ENCODE measurements around the gene TEX22.
"Not testable (repeated sequence)": the region's sequence is repeated elsewhere in the genome, so short reads cannot be mapped to it uniquely, and the experiment has no call there.

Gene TEX22, protein sequence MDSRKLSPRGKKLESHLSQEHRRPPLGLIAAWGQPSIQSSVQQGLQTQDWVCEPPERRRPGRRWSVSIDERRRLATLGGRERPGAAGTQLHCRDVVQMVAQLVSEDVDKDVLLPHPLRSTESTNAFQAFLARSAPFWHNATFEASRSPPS

DNA sequence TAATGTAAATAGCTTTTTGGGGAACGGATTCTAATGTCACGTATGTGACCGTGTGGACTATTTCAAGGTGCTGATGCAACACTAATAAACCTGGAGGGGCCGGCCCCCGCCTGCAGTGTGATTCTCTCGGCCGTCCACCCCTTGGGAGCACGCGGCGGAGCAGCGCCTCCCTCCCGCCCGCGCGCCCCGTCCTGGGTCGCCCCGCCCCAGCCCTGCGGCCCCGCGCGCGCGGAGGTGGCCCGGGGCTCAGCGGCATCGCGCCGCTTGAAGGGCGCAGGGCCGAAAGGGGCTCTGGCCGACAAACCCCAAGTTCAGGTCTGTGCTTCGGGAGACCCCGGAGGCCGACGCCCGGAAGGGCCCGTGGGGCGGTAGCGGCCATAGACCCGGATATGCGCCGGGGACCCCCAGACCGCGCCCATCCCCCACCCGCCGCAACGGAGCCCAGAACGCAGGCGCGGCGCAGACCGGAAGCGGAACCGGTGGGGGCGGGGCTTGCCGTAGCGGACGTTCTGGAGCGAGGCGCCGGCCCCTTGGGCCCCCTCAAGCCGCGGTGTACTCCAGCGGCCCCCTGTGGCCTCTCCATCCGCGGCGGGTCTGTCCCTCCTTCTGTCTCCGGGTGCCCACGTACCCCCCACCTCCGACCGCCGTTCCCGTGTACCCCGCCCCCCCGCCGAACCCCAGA is at the start of gene TEX22:
Gene TEX22, plus strand, starts transcription at position 495 of the 682 bp plus-strand sequence. CDS start 803 bp downstream, outside the sequence.
- DNase-seq, result peak; percentile 89

DNA sequence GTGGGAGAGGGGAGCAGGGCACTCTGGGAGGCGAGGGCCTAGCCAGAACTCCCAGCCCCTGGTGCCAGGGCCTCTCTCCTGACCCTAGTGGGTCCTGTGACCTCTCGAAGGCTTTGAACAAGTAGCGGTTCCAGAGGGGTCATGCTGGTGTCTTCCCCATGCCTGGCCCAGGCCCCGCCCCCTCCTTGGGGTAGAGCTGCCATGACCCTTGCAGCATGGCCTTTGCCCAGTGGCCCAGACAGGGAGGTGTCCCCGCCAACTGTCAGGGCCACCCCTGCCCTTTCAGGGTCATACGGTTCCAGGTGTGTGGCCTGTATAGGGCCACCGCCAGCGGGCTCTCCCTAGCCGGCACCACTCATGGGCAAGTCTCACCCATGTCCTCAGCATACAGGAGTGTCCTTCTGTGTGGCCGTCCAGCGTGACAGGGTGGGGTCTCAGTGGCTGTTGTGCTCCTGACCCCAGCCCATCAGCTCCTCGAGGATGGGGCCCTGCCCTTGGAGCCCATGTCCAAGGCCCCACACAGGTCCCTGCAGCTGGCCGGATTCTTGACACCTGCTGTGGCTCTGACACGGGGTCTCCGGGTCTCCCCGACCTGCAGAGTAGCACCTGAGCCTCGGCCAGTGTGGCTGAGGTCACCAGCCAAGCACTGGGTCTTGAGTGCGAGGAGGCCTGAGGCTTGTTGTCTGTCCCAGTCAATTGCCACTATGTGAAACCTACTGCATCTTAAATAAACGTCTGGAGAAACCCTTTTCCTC is 49.2 kb upstream of the TEX22 start:
- DNase-seq, result no peak

DNA sequence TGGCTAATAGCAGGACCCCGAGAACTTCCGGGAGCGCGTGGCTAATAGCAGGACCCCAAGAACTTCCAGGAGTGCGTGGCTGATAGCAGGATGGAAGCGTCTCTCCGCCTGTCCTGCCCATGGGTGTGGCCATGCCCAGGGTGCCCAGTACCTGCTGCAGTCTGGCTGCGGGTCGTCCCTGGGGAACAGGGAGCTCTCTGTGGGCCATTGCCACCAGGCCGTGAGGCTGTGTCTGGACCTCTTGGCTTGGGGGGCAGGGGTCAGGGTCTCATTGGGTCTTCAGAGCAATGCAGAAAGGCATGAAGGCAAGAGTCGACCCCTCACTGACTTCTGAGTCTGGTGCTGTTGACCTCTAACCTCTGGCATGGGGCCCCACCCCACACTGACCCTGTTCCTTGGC is 48.3 kb upstream of the TEX22 start:
- DNase-seq, result no peak

DNA sequence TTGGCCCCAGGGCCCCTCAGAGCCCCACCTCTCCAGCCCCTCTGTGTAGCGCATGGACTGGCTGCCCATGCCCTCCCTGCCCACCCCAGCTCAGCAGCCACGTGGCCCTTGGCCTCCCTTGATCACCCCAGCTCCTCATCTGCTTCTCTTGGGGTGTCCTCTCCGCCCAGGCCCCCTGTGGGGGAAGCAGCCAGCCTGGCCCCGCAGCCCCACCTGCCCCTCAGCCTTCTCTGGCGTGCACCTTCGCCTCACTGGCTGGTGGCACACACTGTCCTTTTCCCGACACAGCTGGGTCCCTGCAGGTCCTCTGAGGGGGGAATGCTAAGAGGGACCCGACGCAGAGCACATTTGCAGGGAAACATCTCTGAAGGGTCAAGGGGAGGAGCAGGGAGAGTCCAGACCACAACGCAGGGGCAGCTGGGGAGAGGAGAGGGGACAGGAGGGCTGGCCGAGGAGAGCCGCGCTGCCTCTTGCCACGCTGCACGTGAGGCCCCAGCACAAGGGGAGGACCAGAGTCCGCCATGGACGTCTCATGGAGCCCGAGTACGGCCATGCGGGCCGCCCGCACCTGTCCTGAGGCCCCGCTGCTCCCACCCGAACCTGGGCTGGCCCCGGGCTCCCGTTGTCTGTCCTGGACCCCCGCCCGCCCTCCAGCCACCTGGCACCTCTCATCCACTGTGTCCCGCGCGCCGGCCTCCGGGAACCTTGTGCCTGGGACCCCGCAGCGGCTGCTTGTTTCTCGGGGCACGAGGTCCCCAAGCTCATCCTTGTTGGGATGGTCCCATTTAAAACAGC is 47.7 kb upstream of the TEX22 start:
- DNase-seq, result no peak

DNA sequence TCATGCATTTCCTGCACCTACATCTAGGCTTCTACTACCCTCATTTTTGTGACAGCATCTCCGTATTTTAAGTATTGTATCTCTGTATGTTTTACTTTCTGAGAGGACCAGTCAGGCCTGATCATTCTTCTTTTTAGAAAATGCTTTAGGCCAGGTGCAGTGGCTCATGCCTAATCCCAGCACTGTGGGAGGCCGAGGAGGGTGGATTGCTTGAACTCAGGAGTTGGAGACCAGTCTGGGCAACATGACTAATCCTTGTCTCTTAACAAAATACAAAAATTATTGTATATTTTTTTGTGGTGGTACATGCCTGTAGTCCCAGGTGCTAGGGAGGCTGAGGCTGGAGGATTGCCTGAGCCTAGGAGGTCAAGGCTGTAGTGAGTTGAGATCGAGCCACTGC is 46.9 kb upstream of the TEX22 start:
- no peak for DNase-seq

DNA sequence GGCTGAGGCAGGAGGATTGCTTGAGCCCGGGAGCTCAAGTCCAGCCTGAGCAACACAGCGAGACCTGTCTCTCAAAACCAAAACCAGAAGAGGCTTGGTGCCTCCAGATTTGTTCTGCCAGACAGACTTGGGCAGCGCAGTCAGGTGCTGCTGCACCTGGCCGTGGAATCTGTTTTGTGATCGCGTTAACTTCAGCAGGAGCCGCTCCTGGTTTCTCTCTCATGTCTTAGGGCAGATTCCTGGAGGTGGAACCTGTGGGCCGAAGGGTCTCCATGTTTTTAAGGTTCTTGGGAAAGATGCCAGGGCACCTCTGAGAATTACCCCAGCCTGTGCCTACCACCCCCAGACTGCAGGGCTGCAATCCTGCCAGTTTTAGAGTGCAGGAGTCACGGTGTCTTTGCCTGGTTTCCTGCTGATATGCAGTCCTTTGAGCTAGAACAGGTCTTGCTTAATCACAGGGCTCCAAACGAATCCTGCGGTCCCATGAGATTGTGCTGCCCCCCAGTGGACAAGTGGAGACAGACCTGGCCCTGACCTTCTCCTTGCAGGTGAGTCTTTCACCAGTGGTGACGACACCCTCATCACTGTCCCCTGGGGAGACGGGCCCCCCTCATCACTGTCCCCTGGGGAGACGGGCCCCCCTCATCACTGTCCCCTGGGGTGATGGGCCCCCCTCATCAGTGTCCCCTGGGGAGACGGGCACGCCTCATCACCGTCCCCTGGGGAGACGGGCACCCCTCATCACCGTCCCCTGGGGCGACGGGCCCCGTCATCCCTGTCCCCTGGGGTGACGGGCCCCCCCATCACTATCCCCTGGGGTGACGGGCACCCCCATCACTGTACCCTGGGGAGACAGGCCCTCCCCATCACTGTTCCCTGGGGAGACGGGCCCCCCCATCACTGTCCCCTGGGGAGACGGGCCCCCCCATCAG is 46.2 kb upstream of the TEX22 start:
- DNase-seq, result peak; percentile 89

DNA sequence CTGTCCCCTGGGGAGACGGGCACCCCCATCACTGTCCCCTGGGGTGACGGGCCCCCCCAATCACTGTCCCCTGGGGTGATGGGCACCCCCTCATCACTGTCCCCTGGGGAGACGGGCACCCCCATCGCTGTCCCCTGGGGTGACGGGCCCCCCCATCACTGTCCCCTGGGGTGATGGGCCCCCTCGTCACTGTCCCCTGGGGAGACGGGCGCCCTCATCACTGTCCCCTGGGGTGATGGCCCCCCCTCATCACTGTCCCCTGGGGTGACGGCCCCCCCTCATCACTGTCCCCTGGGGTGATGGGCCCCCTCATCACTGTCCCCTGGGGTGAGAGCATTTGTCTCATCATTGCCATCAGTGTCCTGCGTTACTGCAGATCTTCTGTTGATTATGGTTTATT is 45.2 kb upstream of the TEX22 start:
- no peak for DNase-seq

DNA sequence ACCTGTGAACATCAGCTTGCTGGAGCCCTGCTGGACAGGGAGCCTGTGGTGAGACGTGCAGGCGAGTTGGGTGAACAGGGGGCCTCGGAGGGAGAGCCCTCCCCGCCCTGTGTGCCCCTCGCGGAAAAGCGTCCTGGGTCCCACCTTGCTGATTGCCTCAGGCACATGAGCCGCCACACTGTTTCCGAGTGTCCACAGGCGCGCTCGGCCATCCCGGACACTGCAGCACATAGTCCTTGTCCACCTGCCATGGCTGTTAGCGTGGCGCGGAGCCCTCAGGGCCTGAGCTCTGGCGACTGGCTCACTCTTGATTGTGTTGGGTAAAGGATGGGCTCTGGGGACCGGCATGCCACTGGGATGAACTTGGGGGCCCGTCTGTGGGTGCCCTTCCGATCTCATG is 43.8 kb upstream of the TEX22 start:
- DNase-seq, result no peak

DNA sequence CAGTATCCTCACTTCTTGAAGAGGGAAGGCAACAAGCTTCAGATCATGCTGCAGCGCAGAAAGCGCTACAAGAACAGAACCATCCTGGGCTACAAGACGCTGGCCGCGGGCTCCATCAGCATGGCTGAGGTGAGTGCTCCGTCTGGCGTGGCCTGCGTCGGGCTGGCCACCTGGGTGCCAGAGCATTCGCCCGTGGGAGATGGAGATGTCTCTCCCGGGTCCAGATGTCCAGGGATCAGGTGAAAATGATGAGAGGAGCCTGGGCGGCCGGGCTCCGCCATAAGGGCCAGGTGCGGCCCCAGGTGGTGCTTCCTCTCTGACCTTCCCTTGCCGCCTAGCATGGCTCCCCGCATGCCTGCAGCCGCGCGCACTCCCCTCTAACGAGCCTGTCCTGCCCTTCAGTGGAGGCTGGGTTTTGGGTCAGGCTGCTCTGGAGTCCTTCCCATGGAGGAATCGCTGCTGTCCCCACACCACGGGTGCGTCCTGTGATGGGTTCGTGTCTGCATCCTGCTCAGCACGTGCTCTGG is 43.2 kb upstream of the TEX22 start:
- no peak for DNase-seq

DNA sequence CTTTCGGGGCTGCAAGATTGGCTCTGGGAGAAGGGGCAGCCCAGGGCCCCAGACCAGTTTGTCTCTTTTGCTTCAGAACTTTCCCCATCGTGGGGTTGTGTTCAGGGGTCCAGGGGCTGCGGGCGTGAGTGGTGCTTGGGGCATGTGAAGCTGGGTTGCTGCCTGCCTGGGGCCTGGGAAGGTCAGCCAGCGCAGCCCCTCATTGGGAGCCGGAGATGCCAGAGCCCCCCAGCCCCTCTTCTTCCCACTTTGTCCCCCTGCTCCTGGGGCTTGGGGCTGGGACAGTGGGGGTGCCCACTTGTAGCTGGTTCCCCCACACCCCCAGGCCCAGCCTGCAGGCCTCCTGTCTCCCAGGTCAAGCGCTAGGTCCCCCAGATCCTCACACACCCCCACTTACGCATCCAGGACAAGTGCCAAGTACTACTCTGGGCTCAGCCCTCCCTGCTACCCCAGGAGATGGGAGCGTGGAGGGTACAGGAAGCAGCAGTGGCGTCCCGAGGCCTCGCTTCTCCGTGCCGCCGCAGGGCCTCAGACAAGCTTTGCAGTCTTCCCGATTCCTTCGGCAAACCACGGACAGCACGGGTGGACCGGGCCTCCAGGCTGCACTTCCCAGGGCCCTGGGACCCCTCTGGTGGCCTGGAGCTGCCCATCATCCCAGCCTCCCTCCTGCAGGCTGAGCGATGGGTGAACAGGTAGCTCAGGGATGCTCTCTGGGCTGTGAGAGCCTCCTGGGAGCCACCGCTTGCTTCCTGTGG is 42.3 kb upstream of the TEX22 start:
- DNase-seq, result no peak

DNA sequence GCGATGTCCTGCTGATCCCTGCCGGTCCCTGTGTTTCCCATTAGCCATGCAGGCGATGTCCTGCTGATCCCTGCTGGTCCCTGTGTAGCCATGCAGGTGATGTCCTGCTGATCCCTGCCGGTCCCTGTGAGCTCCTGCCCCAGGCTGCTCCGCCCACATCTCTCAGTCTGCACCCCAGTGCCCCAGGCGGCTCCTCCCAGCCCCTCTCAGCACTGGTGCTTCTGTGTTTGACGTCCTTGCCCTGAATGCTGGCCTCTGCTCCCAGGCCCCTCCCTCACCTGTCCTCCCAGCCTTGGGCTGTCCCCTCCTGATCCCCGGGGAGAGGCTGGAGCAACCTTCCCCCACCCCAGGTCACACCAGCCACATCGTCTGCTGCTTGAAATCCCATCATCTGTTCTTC is 41.4 kb upstream of the TEX22 start:
- no peak for DNase-seq

DNA sequence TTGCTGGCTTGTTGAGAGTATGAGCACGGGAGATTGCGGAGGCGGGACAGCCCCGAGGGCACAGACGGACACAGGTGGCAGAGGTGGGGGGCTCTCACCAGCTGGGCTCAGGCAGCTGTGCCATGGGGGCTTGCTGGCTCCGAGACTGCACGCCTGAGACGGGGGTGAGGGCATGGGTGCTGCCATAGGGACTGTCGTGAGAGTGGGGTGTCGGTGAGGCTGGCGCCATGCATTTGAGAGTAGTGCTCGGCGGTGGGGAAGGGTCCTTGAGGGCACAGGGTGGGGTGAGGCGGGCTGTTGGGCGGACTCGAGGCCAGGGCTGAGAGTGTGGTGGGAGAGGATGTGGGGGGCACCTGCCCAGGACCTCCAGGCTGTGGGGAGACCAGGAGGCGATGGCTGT is 40.7 kb upstream of the TEX22 start:
- DNase-seq, result no peak

DNA sequence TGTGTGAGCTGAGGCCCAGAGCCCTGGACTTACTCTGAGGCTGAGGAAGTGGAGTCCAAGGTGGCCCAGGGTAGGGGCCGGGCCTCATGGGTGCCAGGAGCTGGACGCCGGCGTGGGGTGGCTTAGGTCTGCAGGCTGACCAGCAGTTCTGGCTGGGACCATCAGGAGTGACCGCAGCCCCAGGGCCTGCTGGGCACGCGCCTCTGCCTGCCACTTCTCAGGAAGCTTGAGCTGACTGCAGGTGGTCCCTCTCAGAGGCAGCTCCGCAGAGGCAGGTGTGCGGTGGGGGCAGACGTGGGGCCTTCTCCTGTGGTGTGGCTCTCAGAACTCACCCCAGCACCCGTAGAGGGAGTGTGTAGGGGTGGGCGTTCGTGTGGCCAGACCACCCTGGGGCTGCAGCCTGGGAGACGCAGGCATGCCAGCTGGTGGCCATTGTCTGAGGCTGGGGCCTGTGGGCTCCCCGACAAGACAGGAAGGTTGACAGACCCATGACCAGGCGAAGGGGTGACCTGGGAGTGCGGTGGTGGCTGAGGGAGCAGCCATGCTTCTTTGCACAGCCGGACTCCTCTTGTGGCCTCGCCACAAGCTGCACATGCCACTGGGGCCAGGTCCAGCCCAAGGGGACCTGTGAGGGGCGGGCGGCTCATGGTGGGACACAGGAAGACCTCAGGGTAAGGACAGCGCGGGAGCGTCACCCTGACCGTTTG is 40.0 kb upstream of the TEX22 start:
- no peak for DNase-seq

DNA sequence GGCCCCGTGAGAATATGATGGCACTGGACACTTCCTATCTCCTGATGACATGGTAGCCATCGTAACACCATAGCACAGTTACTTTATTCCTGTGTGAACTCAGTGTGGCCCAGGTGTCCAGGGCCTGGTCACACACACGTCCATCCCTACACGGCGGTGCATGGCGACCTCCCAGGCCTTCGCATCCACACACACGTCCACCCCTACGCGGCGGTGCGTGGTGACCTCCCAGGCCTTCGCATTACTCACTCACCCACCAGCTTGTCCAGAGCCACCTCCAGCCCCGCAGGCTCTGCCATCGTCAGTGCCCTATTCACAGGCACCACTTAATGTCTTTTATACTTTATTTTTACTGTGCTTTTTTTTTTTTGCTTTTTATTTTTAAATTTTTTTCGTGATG is 39.4 kb upstream of the TEX22 start:
- DNase-seq, result no peak

DNA sequence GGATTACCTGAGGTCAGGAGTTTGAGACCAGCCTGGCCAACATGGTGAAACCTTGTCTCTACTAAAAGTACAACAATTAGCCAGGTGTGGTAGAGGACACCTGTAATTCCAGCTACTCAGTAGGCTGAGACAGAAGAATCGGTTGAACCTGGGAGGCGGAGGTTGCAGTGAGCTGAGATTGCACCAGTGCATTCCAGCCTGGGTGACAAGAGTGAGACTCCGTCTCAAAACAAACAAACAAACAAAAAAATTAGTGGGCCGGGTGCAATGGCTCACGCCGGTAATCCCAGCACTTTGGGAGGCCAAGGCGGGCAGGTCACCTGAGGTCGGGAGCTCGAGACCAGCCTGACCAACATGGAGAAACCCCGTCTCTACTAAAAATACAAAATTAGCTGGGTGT is 36.9 kb upstream of the TEX22 start:
- DNase-seq, result not testable (repeated sequence)

DNA sequence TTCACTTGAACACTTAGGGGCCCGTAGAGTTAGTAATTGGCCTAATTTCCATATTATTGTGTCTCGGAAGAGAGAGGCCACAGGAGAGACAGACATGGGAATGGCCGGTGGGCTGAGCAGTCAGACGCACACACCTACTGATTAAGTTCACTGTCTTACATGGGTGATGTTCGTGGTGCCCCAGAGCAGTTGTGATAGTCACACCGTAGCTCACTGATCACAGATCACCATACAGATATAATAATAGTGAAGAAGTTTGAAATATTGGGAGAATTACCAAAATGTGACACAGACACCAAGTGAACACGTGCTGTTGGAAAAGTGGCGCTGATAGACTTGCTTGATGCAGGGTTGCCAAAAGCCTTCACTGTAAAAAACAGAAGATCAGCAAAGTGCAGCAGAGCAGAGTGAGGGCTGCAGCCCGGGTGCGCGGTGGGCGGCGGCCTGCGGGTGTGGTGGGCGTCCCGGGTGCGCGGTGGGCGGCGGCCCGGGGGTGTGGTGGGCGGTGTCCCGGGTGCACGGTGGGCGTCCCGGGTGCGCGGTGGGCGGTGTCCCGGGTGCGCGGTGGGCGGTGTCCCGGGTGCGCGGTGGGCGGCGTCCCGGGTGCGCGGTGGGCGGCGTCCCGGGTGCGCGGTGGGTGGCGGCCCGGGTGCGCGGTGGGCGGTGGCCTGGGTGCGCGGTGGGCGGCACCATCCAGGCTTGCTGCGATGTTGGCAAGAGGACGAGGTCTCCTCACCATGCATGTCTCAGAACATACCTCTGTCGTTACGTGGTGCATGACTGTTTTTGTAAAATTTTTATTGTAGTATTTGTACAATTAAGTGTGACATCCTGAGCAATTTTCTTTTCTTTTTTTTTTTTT is 34.3 kb upstream of the TEX22 start:
- peak; percentile 14 for DNase-seq

DNA sequence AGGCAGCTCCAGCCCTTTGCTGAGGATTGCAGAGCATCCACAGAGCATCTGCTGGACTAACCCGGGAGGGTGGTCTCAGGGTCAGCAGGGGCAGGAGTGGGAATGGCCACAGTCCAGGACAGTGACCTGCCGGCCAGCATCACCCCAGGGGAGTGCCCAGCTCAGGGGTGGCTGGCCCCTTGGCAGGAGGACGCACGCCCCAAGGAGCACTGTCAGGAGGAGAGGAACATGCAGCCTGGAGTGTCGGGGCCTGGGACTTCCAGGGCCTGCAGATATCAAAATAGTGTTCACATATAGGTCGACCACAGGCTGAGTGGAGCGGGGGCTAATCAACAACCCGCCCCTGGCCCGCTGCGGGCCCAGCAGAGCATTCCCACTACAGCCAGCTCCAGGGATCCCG is 33.2 kb upstream of the TEX22 start:
- no peak for DNase-seq

DNA sequence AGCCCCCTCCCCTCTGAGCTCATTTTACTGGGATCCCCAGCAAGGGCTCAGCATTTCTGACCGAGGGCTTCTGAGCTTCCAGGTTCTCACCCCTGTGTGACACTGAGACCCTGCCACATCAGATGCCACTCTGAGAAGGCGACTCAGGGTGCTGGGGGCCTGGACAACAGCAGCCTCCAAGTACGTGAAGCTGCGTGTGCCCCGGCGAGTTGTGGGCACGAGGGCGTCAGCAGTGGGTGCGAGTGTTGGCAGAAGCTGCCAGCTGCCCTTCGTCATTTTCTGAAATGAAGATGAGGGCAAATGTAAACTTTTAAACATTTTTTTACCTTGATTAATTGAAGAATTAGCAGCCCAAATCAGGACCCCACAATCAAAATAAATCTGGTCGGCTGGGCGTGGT is 32.7 kb upstream of the TEX22 start:
- no peak for DNase-seq

DNA sequence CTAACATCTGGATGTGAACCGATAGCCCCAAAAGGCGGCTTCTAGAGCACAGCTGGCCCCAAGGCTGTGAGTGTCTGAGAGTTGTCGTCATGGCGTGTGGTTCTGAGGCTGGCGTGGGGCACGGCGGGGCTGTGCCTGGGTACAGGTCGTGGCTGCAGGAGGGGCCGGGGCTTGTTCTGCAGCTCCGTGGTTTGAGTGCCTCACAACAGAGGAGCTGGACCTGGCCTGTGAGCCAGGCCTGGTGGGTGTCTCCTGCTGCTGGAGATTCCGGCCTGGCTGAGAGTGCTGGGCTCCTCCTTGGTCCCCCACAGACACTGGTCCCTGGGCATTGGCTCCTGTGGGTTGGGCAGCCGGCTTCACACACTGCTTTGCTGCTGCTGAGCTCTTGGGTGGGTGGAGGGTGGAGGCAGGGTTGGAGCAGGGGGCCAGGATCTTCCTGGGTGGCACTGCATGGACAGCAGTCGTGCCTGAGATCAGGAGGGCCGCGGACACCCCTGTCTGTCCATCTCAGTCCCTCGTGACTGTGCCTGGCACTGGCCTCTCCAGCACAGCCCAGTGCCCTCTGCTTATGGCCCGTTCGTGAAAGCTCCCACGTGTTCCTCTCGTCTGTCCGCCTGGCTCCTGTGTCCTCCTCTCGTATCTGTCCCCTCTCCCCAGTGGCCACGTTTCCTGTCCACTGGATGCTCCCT is 31.8 kb upstream of the TEX22 start:
- no peak for DNase-seq
